Naive thymus-derived CD4-positive, alpha-beta T cell (primary cell): Measurements from ENCODE around the gene SATL1. TPM values are rescaled to one million over a fixed set of nuclear protein-coding genes. Genes with fewer than 3 reads are reported as not detected.

ENCODE experiments used
- ATAC-seq: fragments of 150-1000 bp; cut with Tn5 transposase; 2 replicates; pipeline ENCODE4 v1.10.0; 2021; ENCODE audit warnings: mild to moderate bottlenecking, moderate library complexity
- CTCF ChIA-PET: fragments of 350-600 bp; sonication (Branson Sonifier 250); formaldehyde crosslinking; loops from one replicate; lab custom pipeline; 2021; ENCODE audit warnings: antibody characterized with exemption; lab: Charles Lee
- POLR2A ChIA-PET: fragments of 350-600 bp; sonication (Branson Sonifier 250); formaldehyde crosslinking; loops from one replicate; lab custom pipeline; 2021; ENCODE audit warnings: antibody characterized with exemption, inconsistent platforms; lab: Charles Lee
- DNase-seq, 9 donors: peaks; one replicate each; pipeline versions ENCODE4 v3.0.0 to v3.0.0-alpha.2; 2020 to 2022; ENCODE audit warnings: mixed read lengths in 1 of 9
- H3K27ac ChIP-seq: one replicate; pipeline ENCODE4 v1.7.0; 2013; ENCODE audit warnings: mild to moderate bottlenecking, low read depth, low read length, moderate library complexity
- H3K27me3 ChIP-seq, 2 donors: one replicate each; pipeline ENCODE4 v1.7.0; 2013; ENCODE audit warnings: low read length in 2 of 2, mild to moderate bottlenecking in 2 of 2, moderate library complexity in 2 of 2; ENCODE audit not compliant: control insufficient read depth in 2 of 2, insufficient read depth in 2 of 2
- H3K36me3 ChIP-seq, 3 experiments: 1 replicate in 2 of 3; 2 replicates in 1 of 3; pipeline ENCODE4 v1.7.0; 2013; ENCODE audit warnings: low read length in 3 of 3, mild to moderate bottlenecking in 3 of 3, moderate library complexity in 1 of 3; ENCODE audit not compliant: insufficient read depth in 3 of 3, control insufficient read depth in 2 of 3
- H3K4me1 ChIP-seq, 2 donors: one replicate each; pipeline ENCODE4 v1.7.0; 2013; ENCODE audit warnings: low read length in 2 of 2, mild to moderate bottlenecking in 2 of 2, moderate library complexity in 1 of 2; ENCODE audit not compliant: control insufficient read depth in 2 of 2, insufficient read depth in 2 of 2
- H3K4me3 ChIP-seq: 2 replicates; pipeline ENCODE4 v1.7.0; 2013; ENCODE audit warnings: mild to moderate bottlenecking, low read length
- H3K9me3 ChIP-seq, 3 experiments: 1 replicate in 2 of 3; 2 replicates in 1 of 3; pipeline ENCODE4 v1.7.0; 2013; ENCODE audit warnings: low read length in 3 of 3; ENCODE audit not compliant: control insufficient read depth in 2 of 3
- H3K27ac Mint-ChIP-seq, 9 donors: one replicate each; pipeline ENCODE4 v1.8.0; 2020 to 2022; ENCODE audit warnings: mixed read lengths in 9 of 9, mild to moderate bottlenecking in 8 of 9, moderate library complexity in 5 of 9, inconsistent platforms in 2 of 9
- H3K27me3 Mint-ChIP-seq, 5 donors: one replicate each; pipeline ENCODE4 v1.8.0; 2021 to 2022; ENCODE audit warnings: mixed read lengths in 5 of 5, mild to moderate bottlenecking in 1 of 5
- H3K36me3 Mint-ChIP-seq, 5 donors: one replicate each; pipeline ENCODE4 v1.8.0; 2020 to 2022; ENCODE audit warnings: mixed read lengths in 5 of 5, mild to moderate bottlenecking in 3 of 5, inconsistent platforms in 1 of 5
- H3K4me1 Mint-ChIP-seq, 7 donors: one replicate each; pipeline ENCODE4 v1.8.0; 2020 to 2022; ENCODE audit warnings: mixed read lengths in 7 of 7, mild to moderate bottlenecking in 3 of 7, inconsistent platforms in 1 of 7
- H3K4me3 Mint-ChIP-seq, 10 donors: one replicate each; pipeline ENCODE4 v1.8.0; 2020 to 2022; ENCODE audit warnings: mild to moderate bottlenecking in 10 of 10, mixed read lengths in 10 of 10, moderate library complexity in 6 of 10, inconsistent platforms in 2 of 10
- H3K9me3 Mint-ChIP-seq, 11 donors: one replicate each; pipeline ENCODE4 v1.8.0; 2020 to 2022; ENCODE audit warnings: mixed read lengths in 11 of 11, mild to moderate bottlenecking in 4 of 11, inconsistent platforms in 1 of 11, moderate library complexity in 1 of 11
- intact Hi-C, 2 donors: fragments of 100-400 bp; cut with micrococcal nuclease; formaldehyde crosslinking; loops; one replicate each; pipeline ENCODE4 v1.15.1; 2023
- polyA plus RNA-seq, 2 donors: library from polyadenylated mRNA; unstranded; fragments of 300-500 nt; fragmentation: Illumina TruSeq; gene quantifications; one replicate each; pipeline ENCODE4 v1.2.3, GENCODE V29; 2021
- total RNA-seq, 6 experiments: library from RNA in 5 of 6; stranded (reverse) in 5 of 6; gene quantifications; 1 replicate in 5 of 6; 2 replicates in 1 of 6; pipeline ENCODE4 v1.2.3 and lab custom pipeline; 2021 to 2026

Gene SATL1
- total and polyA plus RNA-seq, 7 experiments from 2014 or later: not detected

- Histone ChIP-seq H3K27ac (no peak overlapping the region), H3K36me3 (no peaks in the 10 kb centered on the region), H3K4me1 (no peaks in the 10 kb centered on the region), H3K4me3 (no peak overlapping the region), H3K27me3 (no peaks in the 10 kb centered on the region), H3K9me3 (no peaks in the 10 kb centered on the region)
- DNase-seq: no peak
- H3K4me1 Mint-ChIP-seq: peaks cover 0 to 9% (median 3%) of the 10 kb centered on the region in 7 donors
- ChIA-PET POLR2A (no interaction called here), CTCF (no interaction called here)
- intact Hi-C loops: no loop called here
- H3K27me3 Mint-ChIP-seq: peaks cover 0 to 5% (median 0%) of the 10 kb centered on the region in 5 donors
- no peak overlapping the region for H3K27ac Mint-ChIP-seq
- no peak for ATAC-seq
- H3K36me3 Mint-ChIP-seq: no peaks in the 10 kb centered on the region
- peak overlapping the region in 4 of 10 donors; percentile 8 to 47 (median 10) for H3K4me3 Mint-ChIP-seq
- peaks cover 0 to 6% (median 0%) of the 10 kb centered on the region in 11 donors for H3K9me3 Mint-ChIP-seq
Observed at GRCh38 chrX:85221361-85221760, 22.2 kb downstream of the SATL1 start.

- ChIA-PET CTCF (no interaction called here), POLR2A (no interaction called here)
- peaks cover 0 to 1% (median 0%) of the 10 kb centered on the region in 11 donors for H3K9me3 Mint-ChIP-seq
- Histone ChIP-seq H3K27me3 (no peaks in the 10 kb centered on the region), H3K36me3 (no peaks in the 10 kb centered on the region), H3K4me1 (no peaks in the 10 kb centered on the region), H3K4me3 (no peak overlapping the region), H3K9me3 (no peaks in the 10 kb centered on the region), H3K27ac (no peak overlapping the region)
- H3K4me3 Mint-ChIP-seq: no peak overlapping the region
- no peaks in the 10 kb centered on the region for H3K27me3 Mint-ChIP-seq
- peaks cover 0 to 4% (median 2%) of the 10 kb centered on the region in 7 donors for H3K4me1 Mint-ChIP-seq
- intact Hi-C loops: no loop called here
- H3K36me3 Mint-ChIP-seq: no peaks in the 10 kb centered on the region
- no peak overlapping the region for H3K27ac Mint-ChIP-seq
- ATAC-seq: no peak
- DNase-seq: no peak
Observed at GRCh38 chrX:85215946-85216345, 27.6 kb downstream of the SATL1 start.

- intact Hi-C loops: no loop called here
- no peak overlapping the region for H3K4me3 Mint-ChIP-seq
- no peaks in the 10 kb centered on the region for H3K27me3 Mint-ChIP-seq
- no peak for ATAC-seq
- Histone ChIP-seq H3K27ac (no peak overlapping the region), H3K4me3 (no peak overlapping the region), H3K4me1 (no peaks in the 10 kb centered on the region), H3K9me3 (no peaks in the 10 kb centered on the region), H3K27me3 (no peaks in the 10 kb centered on the region), H3K36me3 (no peaks in the 10 kb centered on the region)
- no peaks in the 10 kb centered on the region for H3K36me3 Mint-ChIP-seq
- no peak for DNase-seq
- POLR2A ChIA-PET: no interaction called here
- CTCF ChIA-PET: no interaction called here
- no peaks in the 10 kb centered on the region for H3K4me1 Mint-ChIP-seq
- no peak overlapping the region for H3K27ac Mint-ChIP-seq
- H3K9me3 Mint-ChIP-seq: peaks cover 0 to 7% (median 0%) of the 10 kb centered on the region in 11 donors
Observed at GRCh38 chrX:85213792-85214530, 29.6 kb downstream of the SATL1 start.

GRCh38 chrX:85203461-85203970 is 40.1 kb downstream of the SATL1 start:
- H3K27me3 ChIP-seq: no peaks in the 10 kb centered on the region
- intact Hi-C loops: no loop called here
- ATAC-seq (no peak), DNase-seq (no peak)
- no peaks in the 10 kb centered on the region for H3K36me3 ChIP-seq
- H3K4me3 ChIP-seq: no peak overlapping the region
- Mint-ChIP-seq H3K4me1 (no peaks in the 10 kb centered on the region), H3K4me3 (no peak overlapping the region), H3K9me3 (peaks cover 0 to 2% (median 0%) of the 10 kb centered on the region in 11 donors), H3K36me3 (no peaks in the 10 kb centered on the region), H3K27ac (no peak overlapping the region), H3K27me3 (no peaks in the 10 kb centered on the region)
- no peak overlapping the region for H3K27ac ChIP-seq
- CTCF ChIA-PET: no interaction called here
- H3K9me3 ChIP-seq: no peaks in the 10 kb centered on the region
- no peaks in the 10 kb centered on the region for H3K4me1 ChIP-seq
- POLR2A ChIA-PET: no interaction called here

- DNase-seq (no peak), ATAC-seq (no peak)
- Histone ChIP-seq H3K36me3 (no peaks in the 10 kb centered on the region), H3K27me3 (no peaks in the 10 kb centered on the region), H3K4me1 (no peaks in the 10 kb centered on the region), H3K9me3 (no peaks in the 10 kb centered on the region), H3K27ac (no peak overlapping the region), H3K4me3 (no peak overlapping the region)
- H3K9me3 Mint-ChIP-seq: peaks cover 0 to 11% (median 3%) of the 10 kb centered on the region in 11 donors
- H3K36me3 Mint-ChIP-seq: no peaks in the 10 kb centered on the region
- H3K4me3 Mint-ChIP-seq: no peak overlapping the region
- ChIA-PET CTCF (no interaction called here), POLR2A (no interaction called here)
- peaks cover 0 to 6% (median 0%) of the 10 kb centered on the region in 5 donors for H3K27me3 Mint-ChIP-seq
- H3K4me1 Mint-ChIP-seq: no peaks in the 10 kb centered on the region
- H3K27ac Mint-ChIP-seq: no peak overlapping the region
- intact Hi-C loops: no loop called here
Observed at GRCh38 chrX:85196319-85196718, 47.3 kb downstream of the SATL1 start.

- Mint-ChIP-seq H3K9me3 (peaks cover 0 to 4% (median 0%) of the 10 kb centered on the region in 11 donors), H3K4me3 (no peak overlapping the region), H3K4me1 (no peaks in the 10 kb centered on the region), H3K27me3 (no peaks in the 10 kb centered on the region), H3K36me3 (no peaks in the 10 kb centered on the region), H3K27ac (no peak overlapping the region)
- no peaks in the 10 kb centered on the region for H3K9me3 ChIP-seq
- H3K27ac ChIP-seq: no peak overlapping the region
- H3K4me1 ChIP-seq: no peaks in the 10 kb centered on the region
- intact Hi-C loops: no loop called here
- ChIA-PET CTCF (no interaction called here), POLR2A (no interaction called here)
- DNase-seq (no peak), ATAC-seq (no peak)
- no peak overlapping the region for H3K4me3 ChIP-seq
- H3K36me3 ChIP-seq: no peaks in the 10 kb centered on the region
- no peaks in the 10 kb centered on the region for H3K27me3 ChIP-seq
Observed at GRCh38 chrX:85159644-85160043, 83.9 kb downstream of the SATL1 start.

GRCh38 chrX:85140964-85141363 is 102.6 kb downstream of the SATL1 start:
- no peaks in the 10 kb centered on the region for H3K36me3 Mint-ChIP-seq
- CTCF ChIA-PET: interaction anchor here (0.6 kb wide), 1 partner anchor 192 kb away, joined by 3 read pairs; no protein-coding TSS in a partner anchor
- POLR2A ChIA-PET: no interaction called here

More at GRCh38 chrX:85140964-85141363, 102.6 kb downstream of the SATL1 start:
- ATAC-seq (no peak), DNase-seq (no peak)
- H3K36me3 ChIP-seq: no peaks in the 10 kb centered on the region
- no peaks in the 10 kb centered on the region for H3K9me3 Mint-ChIP-seq
- H3K27ac Mint-ChIP-seq: no peak overlapping the region
- no peak overlapping the region for H3K27ac ChIP-seq
- no peaks in the 10 kb centered on the region for H3K4me1 Mint-ChIP-seq
- no peaks in the 10 kb centered on the region for H3K4me1 ChIP-seq
- H3K9me3 ChIP-seq: no peaks in the 10 kb centered on the region
- no peaks in the 10 kb centered on the region for H3K27me3 Mint-ChIP-seq
- H3K27me3 ChIP-seq: no peaks in the 10 kb centered on the region
- H3K4me3 Mint-ChIP-seq: no peak overlapping the region
- intact Hi-C loops: no loop called here
- no peak overlapping the region for H3K4me3 ChIP-seq
